A549 treated with AZD9567 at 1 μM for 4 hours (cell line): ENCODE results near the gene LPAR5. TPM values are rescaled to one million over a fixed set of nuclear protein-coding genes. Genes with fewer than 3 reads are reported as not detected.

Source experiments
- total RNA-seq: library from RNA; stranded (reverse); fragments of 200-300 nt; extraction: Qiagen RNA extraction; gene quantifications from 5 replicates; pipeline ENCODE4 v1.2.3, GENCODE V29; 2022; ENCODE audit not compliant: insufficient read depth

The LPAR5 gene
- 0.34 to 0.88 TPM (median 0.49 TPM) in 4 of 5 replicates, not detected in the other for total RNA-seq

GRCh38 chr12:6635856-6636531 is at the start of gene LPAR5:
Gene LPAR5 (minus strand): TSS chr12:6635959. CDS start chr12:6621248, 14,711 bp downstream.

GRCh38 chr12:6662906-6663742 is 27.4 kb upstream of the LPAR5 start, which contains the start of gene ING4:
Gene ING4 (minus strand): TSS chr12:6663119. CDS start chr12:6663101, 18 bp downstream.

GRCh38 chr12:6647083-6647604 is 11.4 kb upstream of the LPAR5 start, which contains the start of gene ACRBP:
Gene ACRBP (minus strand): TSS chr12:6647432. CDS start chr12:6647366, 66 bp downstream.

Other genes starting within 250 kb of the LPAR5 start
- not detected in 5 replicates for gene CD27, start 191.0 kb downstream of the LPAR5 start, total RNA-seq
- 3.3 to 7.1 TPM (median 3.7 TPM) in 5 replicates for gene TAPBPL, start 183.9 kb downstream of the LPAR5 start, total RNA-seq
- gene VAMP1, start 165.3 kb downstream of the LPAR5 start, total RNA-seq, result 11.7 to 15.5 TPM (median 12.8 TPM) in 5 replicates
- 294 to 317 TPM (median 305 TPM) in 5 replicates for gene MRPL51, start 142.7 kb downstream of the LPAR5 start, total RNA-seq
- 52.1 to 60.1 TPM (median 58.2 TPM) in 5 replicates for gene NCAPD2, start 141.9 kb downstream of the LPAR5 start, total RNA-seq
- 7,420 to 9,416 TPM (median 8,934 TPM) in 5 replicates for gene GAPDH, start 101.4 kb downstream of the LPAR5 start, total RNA-seq
- 1.1 to 1.8 TPM (median 1.4 TPM) in 4 of 5 replicates, not detected in the other for gene IFFO1, start 79.9 kb downstream of the LPAR5 start, total RNA-seq
- 106 to 116 TPM (median 109 TPM) in 5 replicates for gene NOP2, start 67.7 kb downstream of the LPAR5 start, total RNA-seq
- 54.8 to 124 TPM (median 56.2 TPM) in 5 replicates for gene CHD4, start 28.6 kb downstream of the LPAR5 start, total RNA-seq
- 0.06 to 0.38 TPM (median 0.17 TPM) in 4 of 5 replicates, not detected in the other for gene ACRBP, start 11.5 kb upstream of the LPAR5 start, total RNA-seq
- 10.1 to 16.0 TPM (median 13.2 TPM) in 5 replicates for gene ING4, start 27.2 kb upstream of the LPAR5 start, total RNA-seq
- gene ZNF384, start 53.4 kb upstream of the LPAR5 start, total RNA-seq, result 39.7 to 58.0 TPM (median 53.1 TPM) in 5 replicates
- gene PIANP, start 64.9 kb upstream of the LPAR5 start, total RNA-seq, result 0.70 to 1.3 TPM (median 0.88 TPM) in 4 of 5 replicates, not detected in the other
- 47.5 to 54.4 TPM (median 53.6 TPM) in 5 replicates for gene COPS7A, start 88.1 kb upstream of the LPAR5 start, total RNA-seq
- 216 to 307 TPM (median 306 TPM) in 5 replicates for gene MLF2, start 117.2 kb upstream of the LPAR5 start, total RNA-seq
- gene PTMS, start 130.4 kb upstream of the LPAR5 start, total RNA-seq, result 562 to 891 TPM (median 827 TPM) in 5 replicates
- 1.3 to 2.6 TPM (median 1.8 TPM) in 4 of 5 replicates, not detected in the other for gene LAG3, start 136.6 kb upstream of the LPAR5 start, total RNA-seq
- gene CD4, start 153.6 kb upstream of the LPAR5 start, total RNA-seq, result not detected in 5 replicates
- 0.26 to 0.77 TPM (median 0.49 TPM) in 4 of 5 replicates, not detected in the other for gene GPR162, start 185.9 kb upstream of the LPAR5 start, total RNA-seq
- 25.6 to 33.1 TPM (median 27.2 TPM) in 5 replicates for gene P3H3, start 192.4 kb upstream of the LPAR5 start, total RNA-seq
- 1.8 to 2.6 TPM (median 2.3 TPM) in 5 replicates for gene GNB3, start 205.0 kb upstream of the LPAR5 start, total RNA-seq
- gene CDCA3, start 215.3 kb upstream of the LPAR5 start, total RNA-seq, result 74.0 to 83.9 TPM (median 80.1 TPM) in 5 replicates
- 72.6 to 116 TPM (median 80.7 TPM) in 5 replicates for gene USP5, start 216.2 kb upstream of the LPAR5 start, total RNA-seq
- 1,375 to 1,687 TPM (median 1,661 TPM) in 5 replicates for gene TPI1, start 231.6 kb upstream of the LPAR5 start, total RNA-seq
- gene SPSB2, start 237.3 kb upstream of the LPAR5 start, total RNA-seq, result 21.0 to 30.0 TPM (median 28.3 TPM) in 5 replicates